Keratinocyte (primary cell): ENCODE measurements around the gene SWSAP1.

ENCODE experiments used
- EZH2 ChIP-seq: IDR thresholded peaks from one replicate; pipeline ENCODE4 v1.6.1; 2012; ENCODE audit warnings: inconsistent platforms, mild to moderate bottlenecking, low read length, moderate library complexity
- TF ChIP-seq, protein P1 (sequence below), 3 experiments: IDR thresholded peaks in 1 of 3; conservative IDR thresholded peaks in 1 of 3; optimal IDR thresholded peaks in 1 of 3; 2 replicates in 2 of 3; 3 replicates in 1 of 3; pipeline versions ENCODE3 to v1.5.1; 2011; ENCODE audit warnings: low read length in 3 of 3, mild to moderate bottlenecking in 3 of 3, moderate library complexity in 2 of 3, control low read depth in 1 of 3, inconsistent platforms in 1 of 3; ENCODE audit not compliant: insufficient read depth in 2 of 3; ENCODE audit errors: extremely low read depth in 1 of 3

DNA sequence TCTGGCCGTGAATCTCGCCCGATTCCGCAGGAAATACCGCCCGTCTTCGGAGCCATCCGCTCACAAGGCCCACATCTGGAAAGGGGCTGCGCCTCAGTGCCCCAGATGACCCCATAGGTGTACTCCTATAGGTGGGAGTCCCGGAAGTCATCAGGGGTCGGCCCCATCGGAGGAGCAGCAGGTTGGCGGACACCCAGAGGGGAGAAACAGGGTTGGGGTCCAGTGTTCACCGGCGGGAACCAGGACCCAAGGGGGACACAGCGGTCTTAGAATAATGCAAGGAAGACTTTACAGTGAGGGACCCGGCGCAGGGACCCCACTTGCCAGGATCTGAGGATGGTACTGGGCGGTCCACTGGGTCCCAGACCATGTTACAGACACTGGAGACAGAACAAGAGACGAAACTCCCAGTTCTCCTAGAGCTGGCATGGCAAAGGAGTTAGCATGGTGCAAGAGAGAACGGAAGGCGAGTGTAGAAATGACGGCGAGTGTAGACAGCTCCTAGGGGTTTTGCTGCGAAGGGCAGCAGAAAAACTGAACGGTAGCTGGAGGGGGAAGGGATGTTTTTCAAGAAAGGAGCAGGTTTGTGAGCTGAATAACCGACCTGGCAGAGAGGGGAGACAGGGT lies 48.8 kb downstream of the SWSAP1 start:
- TF ChIP-seq EZH2 = no peak
- TF ChIP-seq, protein P1, sequence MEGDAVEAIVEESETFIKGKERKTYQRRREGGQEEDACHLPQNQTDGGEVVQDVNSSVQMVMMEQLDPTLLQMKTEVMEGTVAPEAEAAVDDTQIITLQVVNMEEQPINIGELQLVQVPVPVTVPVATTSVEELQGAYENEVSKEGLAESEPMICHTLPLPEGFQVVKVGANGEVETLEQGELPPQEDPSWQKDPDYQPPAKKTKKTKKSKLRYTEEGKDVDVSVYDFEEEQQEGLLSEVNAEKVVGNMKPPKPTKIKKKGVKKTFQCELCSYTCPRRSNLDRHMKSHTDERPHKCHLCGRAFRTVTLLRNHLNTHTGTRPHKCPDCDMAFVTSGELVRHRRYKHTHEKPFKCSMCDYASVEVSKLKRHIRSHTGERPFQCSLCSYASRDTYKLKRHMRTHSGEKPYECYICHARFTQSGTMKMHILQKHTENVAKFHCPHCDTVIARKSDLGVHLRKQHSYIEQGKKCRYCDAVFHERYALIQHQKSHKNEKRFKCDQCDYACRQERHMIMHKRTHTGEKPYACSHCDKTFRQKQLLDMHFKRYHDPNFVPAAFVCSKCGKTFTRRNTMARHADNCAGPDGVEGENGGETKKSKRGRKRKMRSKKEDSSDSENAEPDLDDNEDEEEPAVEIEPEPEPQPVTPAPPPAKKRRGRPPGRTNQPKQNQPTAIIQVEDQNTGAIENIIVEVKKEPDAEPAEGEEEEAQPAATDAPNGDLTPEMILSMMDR (optimal IDR thresholded peaks at IDR 0.05 in 1 of 3, IDR thresholded peaks at IDR 0.05 in 1 of 3, conservative IDR thresholded peaks at IDR 0.05 in 1 of 3; ENCODE audit: extremely low read depth in 1 of 3, insufficient read depth in 2 of 3, low read length in 3 of 3) = no peak
